HepG2 (cell line): ENCODE data around the gene NT5C3B. TPM values are rescaled to one million over a fixed set of nuclear protein-coding genes. Genes with fewer than 3 reads are reported as not detected.

Source experiments
- KLF13 ChIP-seq: sonication (generic); formaldehyde crosslinking; IDR thresholded peaks from 2 replicates; pipeline ENCODE4 v1.4.0; 2020; ENCODE audit warnings: mild to moderate bottlenecking, missing genetic modification reagents
- MXD4 ChIP-seq: IDR thresholded peaks from 2 replicates; pipeline ENCODE4 v1.6.1; 2016; ENCODE audit warnings: mild to moderate bottlenecking, missing biosample characterization, missing genetic modification reagents
- PAX8 ChIP-seq: sonication (generic); formaldehyde crosslinking; IDR thresholded peaks from 2 replicates; pipeline ENCODE4 v1.8.0; 2022; ENCODE audit warnings: mild to moderate bottlenecking, missing genetic modification reagents, borderline replicate concordance
- PLRG1 ChIP-seq: fragments of 450-650 bp; conservative IDR thresholded peaks from 2 replicates; pipeline ENCODE4 v1.6.1; 2016
- SATB2 ChIP-seq: sonication (generic); formaldehyde crosslinking; IDR thresholded peaks from 2 replicates; pipeline ENCODE4 v1.5.0; 2020; ENCODE audit warnings: missing genetic modification reagents
- TOE1 ChIP-seq: sonication (generic); formaldehyde crosslinking; IDR thresholded peaks from 2 replicates; pipeline ENCODE4 v1.4.0; 2020; ENCODE audit warnings: mild to moderate bottlenecking, missing genetic modification reagents
- ZC3H13 ChIP-seq: sonication (generic); formaldehyde crosslinking; IDR thresholded peaks from 2 replicates; pipeline ENCODE4 v1.8.1; 2023; ENCODE audit warnings: mild to moderate bottlenecking, missing genetic modification reagents, moderate library complexity
- ZNF331 ChIP-seq: sonication (generic); formaldehyde crosslinking; IDR thresholded peaks from 2 replicates; pipeline ENCODE4 v1.4.0; 2020; ENCODE audit warnings: missing genetic modification reagents
- ZNF333 ChIP-seq: sonication (generic); formaldehyde crosslinking; IDR thresholded peaks from 2 replicates; pipeline ENCODE4 v1.4.0; 2020; ENCODE audit warnings: mild to moderate bottlenecking, missing genetic modification reagents, borderline replicate concordance
- ZNF460 ChIP-seq: sonication (generic); formaldehyde crosslinking; IDR thresholded peaks from 2 replicates; pipeline ENCODE4 v1.5.1; 2020; ENCODE audit warnings: missing genetic modification reagents, mild to moderate bottlenecking, borderline replicate concordance
- ZNF543 ChIP-seq: sonication (generic); formaldehyde crosslinking; IDR thresholded peaks from 2 replicates; pipeline ENCODE4 v1.4.0; 2020; ENCODE audit warnings: mild to moderate bottlenecking, missing genetic modification reagents
- ZNF546 ChIP-seq: sonication (generic); formaldehyde crosslinking; conservative IDR thresholded peaks from 2 replicates; pipeline ENCODE4 v1.8.1; 2023; ENCODE audit warnings: mild to moderate bottlenecking, missing genetic modification reagents
- ZNF652 ChIP-seq: IDR thresholded peaks from 2 replicates; pipeline ENCODE4 v1.6.1; 2016; ENCODE audit warnings: low read depth, borderline replicate concordance
- ZNF775 ChIP-seq: sonication (generic); formaldehyde crosslinking; IDR thresholded peaks from 2 replicates; pipeline ENCODE4 v1.4.0; 2020; ENCODE audit warnings: missing genetic modification reagents, mild to moderate bottlenecking, moderate library complexity, borderline replicate concordance
- ZSCAN31 ChIP-seq: sonication (generic); formaldehyde crosslinking; IDR thresholded peaks from 2 replicates; pipeline ENCODE4 v1.5.0; 2020; ENCODE audit warnings: low read depth, mild to moderate bottlenecking, missing genetic modification reagents
- polyA plus RNA-seq, 8 experiments: library from polyadenylated mRNA; depleted of rRNA in 3 of 8; stranded (reverse) in 7 of 8; unstranded in 1 of 8; fragments of >200 nt; fragmentation: Illumina TruSeq in 4 of 8; extraction: Trizol in 4 of 8; gene quantifications; 2 replicates each; pipeline versions ENCODE4 v1.2.1 to v1.2.3, GENCODE V29; 2011 to 2016; ENCODE audit warnings: low read depth in 4 of 8, missing spikeins in 1 of 8, mixed read lengths in 1 of 8; ENCODE audit not compliant: insufficient read depth in 1 of 8
- total RNA-seq, 5 experiments: library from RNA; depleted of rRNA; stranded (reverse); fragments of >200 nt; fragmentation: Illumina TruSeq; extraction: Trizol; gene quantifications; 2 replicates each; pipeline ENCODE4 v1.2.3, GENCODE V29; 2016; ENCODE audit warnings: low read depth in 1 of 5
- TF ChIP-seq, protein P1 (sequence below): sonication (generic); formaldehyde crosslinking; IDR thresholded peaks from 2 replicates; pipeline ENCODE4 v1.4.0; 2020; ENCODE audit warnings: missing genetic modification reagents
- TF ChIP-seq, protein P2 (sequence below): sonication (generic); formaldehyde crosslinking; IDR thresholded peaks from 2 replicates; pipeline ENCODE4 v1.5.1; 2020; ENCODE audit warnings: mild to moderate bottlenecking, missing genetic modification reagents, moderate library complexity
- TF ChIP-seq, protein P3 (sequence below): sonication (generic); formaldehyde crosslinking; IDR thresholded peaks from 2 replicates; pipeline ENCODE4 v1.4.0; 2020; ENCODE audit warnings: missing genetic modification reagents, borderline replicate concordance
- TF ChIP-seq, protein P4 (sequence below): conservative IDR thresholded peaks from 2 replicates; pipeline ENCODE4 v1.6.1; 2018; ENCODE audit warnings: missing genetic modification reagents

Gene NT5C3B
- total and polyA plus RNA-seq, 2 of the 13 experiments (the other 11 are each of a cell fraction or from before 2014, with no cell fraction given), result 104 to 126 TPM

DNA sequence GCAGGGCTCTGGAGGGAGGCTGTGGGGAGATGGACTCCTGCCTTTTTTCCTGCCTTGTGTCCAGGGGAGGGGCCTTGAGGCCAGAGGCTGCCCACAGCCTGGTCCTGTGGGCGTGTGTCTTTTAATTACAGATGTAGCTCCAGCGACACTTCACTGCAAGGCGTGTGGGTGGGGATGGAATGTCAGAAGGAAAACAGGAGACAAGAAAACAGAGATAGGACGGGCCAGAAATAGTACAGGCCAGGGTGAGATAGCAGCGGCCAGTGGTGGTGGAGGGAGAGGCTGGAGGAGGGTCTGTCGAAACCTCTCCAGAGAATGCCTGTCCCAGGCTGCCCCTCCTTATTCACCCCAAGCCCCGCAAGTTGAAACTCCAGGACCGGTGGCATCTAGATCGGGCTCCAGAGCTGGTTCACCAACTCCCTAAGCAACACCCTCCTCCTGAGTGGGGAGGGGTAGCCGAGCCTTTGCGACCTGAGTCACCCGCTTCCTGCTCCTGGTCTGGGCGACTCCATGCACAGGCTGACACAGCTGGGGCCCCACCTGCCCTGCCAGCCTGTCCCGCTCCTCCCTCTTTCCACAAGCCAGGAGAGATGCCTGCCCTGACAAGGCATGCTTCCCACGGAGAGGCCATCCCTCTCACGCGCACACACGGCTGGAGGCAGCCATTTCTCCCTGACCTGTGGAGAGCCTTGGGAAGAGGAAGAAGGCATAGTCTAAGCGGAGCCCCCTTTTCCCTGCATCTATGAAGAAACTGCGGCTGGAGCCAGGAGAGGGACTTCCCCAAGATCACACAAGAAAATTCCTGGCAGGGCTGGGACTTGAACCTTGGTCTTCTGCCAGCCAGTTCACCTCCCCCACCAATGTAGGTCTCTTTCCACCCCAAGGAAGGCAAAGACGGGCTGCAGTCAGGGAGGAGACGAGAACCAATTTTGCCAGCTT is 42.9 kb downstream of the NT5C3B start (continued):
- TF ChIP-seq, protein P1, sequence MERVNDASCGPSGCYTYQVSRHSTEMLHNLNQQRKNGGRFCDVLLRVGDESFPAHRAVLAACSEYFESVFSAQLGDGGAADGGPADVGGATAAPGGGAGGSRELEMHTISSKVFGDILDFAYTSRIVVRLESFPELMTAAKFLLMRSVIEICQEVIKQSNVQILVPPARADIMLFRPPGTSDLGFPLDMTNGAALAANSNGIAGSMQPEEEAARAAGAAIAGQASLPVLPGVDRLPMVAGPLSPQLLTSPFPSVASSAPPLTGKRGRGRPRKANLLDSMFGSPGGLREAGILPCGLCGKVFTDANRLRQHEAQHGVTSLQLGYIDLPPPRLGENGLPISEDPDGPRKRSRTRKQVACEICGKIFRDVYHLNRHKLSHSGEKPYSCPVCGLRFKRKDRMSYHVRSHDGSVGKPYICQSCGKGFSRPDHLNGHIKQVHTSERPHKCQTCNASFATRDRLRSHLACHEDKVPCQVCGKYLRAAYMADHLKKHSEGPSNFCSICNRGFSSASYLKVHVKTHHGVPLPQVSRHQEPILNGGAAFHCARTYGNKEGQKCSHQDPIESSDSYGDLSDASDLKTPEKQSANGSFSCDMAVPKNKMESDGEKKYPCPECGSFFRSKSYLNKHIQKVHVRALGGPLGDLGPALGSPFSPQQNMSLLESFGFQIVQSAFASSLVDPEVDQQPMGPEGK (CRISPR knock-in tag), result peak; percentile 61
- TF ChIP-seq KLF13 (CRISPR knock-in tag) (0 out of 2 replicates have a peak, but pooled peaks have one; percentile 39), ZNF652 (CRISPR knock-in tag) (no peak), SATB2 (no peak), ZNF775 (CRISPR knock-in tag) (no peak), PAX8 (CRISPR knock-in tag) (no peak), ZNF460 (CRISPR knock-in tag) (no peak), ZNF331 (CRISPR knock-in tag) (no peak), TOE1 (no peak), ZSCAN31 (CRISPR knock-in tag) (no peak), ZNF333 (CRISPR knock-in tag) (peak; percentile 59; the same call in 1 of the 2 replicates), MXD4 (CRISPR knock-in tag) (no peak; the same call in 1 of the 2 replicates), PLRG1 (no peak), ZNF546 (CRISPR knock-in tag) (0 out of 2 replicates have a peak, but pooled peaks have one; percentile 51), ZNF543 (CRISPR knock-in tag) (peak; percentile 62), ZC3H13 (no peak)
- TF ChIP-seq, protein P2, sequence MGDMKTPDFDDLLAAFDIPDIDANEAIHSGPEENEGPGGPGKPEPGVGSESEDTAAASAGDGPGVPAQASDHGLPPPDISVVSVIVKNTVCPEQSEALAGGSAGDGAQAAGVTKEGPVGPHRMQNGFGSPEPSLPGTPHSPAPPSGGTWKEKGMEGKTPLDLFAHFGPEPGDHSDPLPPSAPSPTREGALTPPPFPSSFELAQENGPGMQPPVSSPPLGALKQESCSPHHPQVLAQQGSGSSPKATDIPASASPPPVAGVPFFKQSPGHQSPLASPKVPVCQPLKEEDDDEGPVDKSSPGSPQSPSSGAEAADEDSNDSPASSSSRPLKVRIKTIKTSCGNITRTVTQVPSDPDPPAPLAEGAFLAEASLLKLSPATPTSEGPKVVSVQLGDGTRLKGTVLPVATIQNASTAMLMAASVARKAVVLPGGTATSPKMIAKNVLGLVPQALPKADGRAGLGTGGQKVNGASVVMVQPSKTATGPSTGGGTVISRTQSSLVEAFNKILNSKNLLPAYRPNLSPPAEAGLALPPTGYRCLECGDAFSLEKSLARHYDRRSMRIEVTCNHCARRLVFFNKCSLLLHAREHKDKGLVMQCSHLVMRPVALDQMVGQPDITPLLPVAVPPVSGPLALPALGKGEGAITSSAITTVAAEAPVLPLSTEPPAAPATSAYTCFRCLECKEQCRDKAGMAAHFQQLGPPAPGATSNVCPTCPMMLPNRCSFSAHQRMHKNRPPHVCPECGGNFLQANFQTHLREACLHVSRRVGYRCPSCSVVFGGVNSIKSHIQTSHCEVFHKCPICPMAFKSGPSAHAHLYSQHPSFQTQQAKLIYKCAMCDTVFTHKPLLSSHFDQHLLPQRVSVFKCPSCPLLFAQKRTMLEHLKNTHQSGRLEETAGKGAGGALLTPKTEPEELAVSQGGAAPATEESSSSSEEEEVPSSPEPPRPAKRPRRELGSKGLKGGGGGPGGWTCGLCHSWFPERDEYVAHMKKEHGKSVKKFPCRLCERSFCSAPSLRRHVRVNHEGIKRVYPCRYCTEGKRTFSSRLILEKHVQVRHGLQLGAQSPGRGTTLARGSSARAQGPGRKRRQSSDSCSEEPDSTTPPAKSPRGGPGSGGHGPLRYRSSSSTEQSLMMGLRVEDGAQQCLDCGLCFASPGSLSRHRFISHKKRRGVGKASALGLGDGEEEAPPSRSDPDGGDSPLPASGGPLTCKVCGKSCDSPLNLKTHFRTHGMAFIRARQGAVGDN, result peak; percentile 81
- TF ChIP-seq, protein P3, sequence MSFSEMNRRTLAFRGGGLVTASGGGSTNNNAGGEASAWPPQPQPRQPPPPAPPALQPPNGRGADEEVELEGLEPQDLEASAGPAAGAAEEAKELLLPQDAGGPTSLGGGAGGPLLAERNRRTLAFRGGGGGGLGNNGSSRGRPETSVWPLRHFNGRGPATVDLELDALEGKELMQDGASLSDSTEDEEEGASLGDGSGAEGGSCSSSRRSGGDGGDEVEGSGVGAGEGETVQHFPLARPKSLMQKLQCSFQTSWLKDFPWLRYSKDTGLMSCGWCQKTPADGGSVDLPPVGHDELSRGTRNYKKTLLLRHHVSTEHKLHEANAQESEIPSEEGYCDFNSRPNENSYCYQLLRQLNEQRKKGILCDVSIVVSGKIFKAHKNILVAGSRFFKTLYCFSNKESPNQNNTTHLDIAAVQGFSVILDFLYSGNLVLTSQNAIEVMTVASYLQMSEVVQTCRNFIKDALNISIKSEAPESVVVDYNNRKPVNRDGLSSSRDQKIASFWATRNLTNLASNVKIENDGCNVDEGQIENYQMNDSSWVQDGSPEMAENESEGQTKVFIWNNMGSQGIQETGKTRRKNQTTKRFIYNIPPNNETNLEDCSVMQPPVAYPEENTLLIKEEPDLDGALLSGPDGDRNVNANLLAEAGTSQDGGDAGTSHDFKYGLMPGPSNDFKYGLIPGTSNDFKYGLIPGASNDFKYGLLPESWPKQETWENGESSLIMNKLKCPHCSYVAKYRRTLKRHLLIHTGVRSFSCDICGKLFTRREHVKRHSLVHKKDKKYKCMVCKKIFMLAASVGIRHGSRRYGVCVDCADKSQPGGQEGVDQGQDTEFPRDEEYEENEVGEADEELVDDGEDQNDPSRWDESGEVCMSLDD, result no peak
- TF ChIP-seq, protein P4, sequence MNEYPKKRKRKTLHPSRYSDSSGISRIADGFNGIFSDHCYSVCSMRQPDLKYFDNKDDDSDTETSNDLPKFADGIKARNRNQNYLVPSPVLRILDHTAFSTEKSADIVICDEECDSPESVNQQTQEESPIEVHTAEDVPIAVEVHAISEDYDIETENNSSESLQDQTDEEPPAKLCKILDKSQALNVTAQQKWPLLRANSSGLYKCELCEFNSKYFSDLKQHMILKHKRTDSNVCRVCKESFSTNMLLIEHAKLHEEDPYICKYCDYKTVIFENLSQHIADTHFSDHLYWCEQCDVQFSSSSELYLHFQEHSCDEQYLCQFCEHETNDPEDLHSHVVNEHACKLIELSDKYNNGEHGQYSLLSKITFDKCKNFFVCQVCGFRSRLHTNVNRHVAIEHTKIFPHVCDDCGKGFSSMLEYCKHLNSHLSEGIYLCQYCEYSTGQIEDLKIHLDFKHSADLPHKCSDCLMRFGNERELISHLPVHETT (CRISPR knock-in tag), result no peak
